Activated CD8-positive, alpha-beta memory T cell treated with anti-CD3 and anti-CD28 coated beads, Interleukin-2, amount 50 U/mL, for 4 hours (primary cell): Measurements from ENCODE around the gene SMU1.

ENCODE experiments used
- DNase-seq: peaks from one replicate; pipeline ENCODE4 v3.0.0-alpha.2; 2020

Gene SMU1

DNA sequence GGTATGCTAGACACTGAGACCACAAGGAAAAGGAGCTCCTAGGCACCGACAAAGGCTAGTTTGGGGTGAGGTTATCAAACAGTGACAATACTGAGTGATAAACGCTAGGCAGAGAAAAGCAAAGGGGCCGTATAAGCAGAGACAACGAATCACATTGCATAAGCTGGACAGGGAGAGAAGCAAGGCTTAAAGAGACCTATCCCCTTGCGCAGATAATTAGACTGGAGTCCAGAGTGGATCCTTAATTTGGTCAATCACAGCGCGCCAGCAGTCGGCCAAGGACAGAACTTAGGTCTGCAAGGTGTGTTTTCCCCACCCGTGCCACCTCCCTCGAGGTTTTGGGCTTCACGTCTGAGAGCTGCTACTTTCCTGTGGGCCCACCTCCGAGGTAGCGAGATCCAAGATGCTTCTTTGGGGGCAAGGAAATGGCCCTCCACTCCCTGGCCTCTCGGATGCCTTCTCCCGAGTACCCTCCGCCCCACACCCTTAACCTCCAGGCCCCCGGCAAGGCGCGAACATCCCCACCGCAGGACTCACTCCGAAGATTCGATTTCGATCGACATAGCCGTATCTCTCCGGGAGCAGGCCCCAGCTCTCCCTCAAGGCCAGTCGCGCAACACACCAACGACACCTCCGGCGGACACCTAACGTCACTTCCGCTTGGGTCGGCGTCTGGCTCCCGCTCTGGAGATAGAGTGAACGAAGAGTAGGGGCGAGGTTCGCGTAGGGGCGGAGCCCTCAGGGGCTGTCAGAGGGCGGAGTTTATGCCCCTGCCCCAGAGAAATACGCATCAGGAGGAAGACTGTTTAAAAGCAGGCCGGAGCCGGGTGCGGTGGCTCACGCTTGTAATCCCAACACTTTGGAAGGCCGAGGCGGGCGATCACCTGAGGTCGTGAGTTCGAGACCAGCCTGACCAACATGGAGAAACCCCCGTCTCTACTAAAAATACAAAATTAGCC lies at the start of gene SMU1:
SMU1 (minus strand) TSS at position 629 of the 959 bp plus-strand sequence; CDS start at position 563, 66 bp downstream.
- DNase-seq: peak; percentile 94

DNA sequence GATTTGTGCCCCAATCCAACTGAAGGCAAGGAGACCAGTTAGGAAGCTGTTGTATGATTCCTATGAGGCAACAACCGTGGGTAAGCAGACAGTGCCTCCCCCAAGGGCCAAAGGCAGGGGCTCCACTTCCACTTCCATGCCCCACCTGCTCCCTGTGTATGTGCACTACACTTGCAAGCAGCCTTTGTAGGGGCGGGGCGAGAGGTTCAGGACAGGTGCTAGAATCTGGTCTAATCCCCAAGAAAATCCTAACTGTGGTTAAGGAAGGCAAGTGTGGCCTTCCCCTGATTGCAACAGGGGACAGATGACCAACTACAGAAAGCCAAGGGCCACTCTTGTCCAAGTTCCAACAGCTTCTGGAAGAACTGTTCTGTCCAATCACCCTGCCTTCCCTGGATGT lies 49.0 kb upstream of the SMU1 start:
- DNase-seq: no peak

DNA sequence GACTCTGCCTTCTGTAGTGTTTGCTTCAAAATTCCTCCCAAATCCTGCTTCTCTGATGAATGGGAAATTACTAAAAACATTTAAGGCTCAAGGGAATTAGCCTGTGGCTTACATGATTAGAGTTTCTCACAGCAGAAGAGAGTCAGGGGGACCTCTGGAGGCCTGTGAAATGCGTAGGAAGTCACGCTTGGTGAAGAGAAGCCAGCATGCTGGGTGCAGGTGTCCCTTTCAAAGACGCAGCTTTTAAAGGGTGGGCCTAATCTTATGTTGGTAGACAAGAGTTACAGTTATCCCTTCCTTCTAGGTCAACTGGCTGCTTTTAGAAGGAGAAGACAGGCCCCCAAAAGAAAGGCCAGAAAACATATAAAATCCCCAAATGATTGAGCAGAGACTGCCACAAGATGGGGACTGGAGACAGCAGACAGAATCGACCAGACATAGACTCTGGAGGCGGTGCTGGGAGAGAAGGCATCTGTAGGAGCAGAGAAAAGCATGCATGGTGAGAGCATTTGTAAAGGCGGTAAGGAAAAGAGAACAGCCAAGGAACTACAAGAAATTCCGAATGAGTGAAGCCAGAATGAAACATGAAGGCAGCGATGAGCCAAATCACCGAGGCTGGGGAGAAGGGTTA lies 48.4 kb upstream of the SMU1 start:
- DNase-seq: no peak

DNA sequence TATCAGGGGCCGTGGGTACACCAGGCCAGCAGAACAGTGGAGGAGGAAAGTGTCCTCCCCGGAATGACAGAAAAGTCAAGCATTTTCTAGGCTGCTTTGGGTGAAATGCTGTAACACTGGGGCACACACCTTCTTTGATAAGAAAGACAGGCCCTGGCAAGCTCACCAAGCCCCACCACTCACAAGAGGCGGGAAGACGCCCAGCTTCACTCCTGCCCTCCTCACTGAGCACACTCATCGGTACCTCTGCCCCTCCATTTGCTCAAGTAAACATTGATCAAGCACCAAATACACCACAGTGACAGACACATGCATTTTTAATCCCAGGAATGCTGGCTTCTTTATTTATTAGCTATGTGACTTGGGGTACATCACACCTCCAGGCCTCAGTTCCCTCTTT lies 47.6 kb upstream of the SMU1 start:
- no peak for DNase-seq

DNA sequence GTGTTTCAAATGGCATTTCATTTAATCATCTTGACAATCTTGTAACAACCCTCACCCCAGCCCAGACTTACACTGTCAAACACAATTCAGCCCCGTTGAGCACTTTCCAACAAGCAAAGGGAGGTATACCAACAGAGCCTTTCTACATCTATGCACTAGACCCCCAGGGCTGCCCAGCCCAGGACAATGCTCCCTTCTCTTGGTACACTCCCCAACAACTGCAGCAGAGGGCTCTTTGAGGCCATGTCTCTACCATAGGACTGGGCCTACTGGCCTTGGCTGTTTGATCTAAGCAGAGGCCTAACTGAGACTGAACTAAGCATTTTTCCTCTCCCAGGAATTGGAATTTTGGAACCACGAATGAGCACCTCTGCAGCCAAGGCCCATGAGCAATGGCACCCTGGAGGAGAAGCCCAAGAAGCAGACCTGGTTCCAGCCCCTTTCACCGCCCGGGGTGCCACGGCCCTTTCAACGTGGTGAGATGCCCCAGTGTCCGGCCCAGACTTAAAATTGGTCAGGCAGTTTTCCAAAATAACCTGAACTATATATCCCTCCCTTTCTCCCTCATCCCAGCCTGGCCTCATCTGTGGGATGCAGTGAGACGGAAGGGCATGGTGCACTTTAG lies 47.0 kb upstream of the SMU1 start:
- DNase-seq: no peak

DNA sequence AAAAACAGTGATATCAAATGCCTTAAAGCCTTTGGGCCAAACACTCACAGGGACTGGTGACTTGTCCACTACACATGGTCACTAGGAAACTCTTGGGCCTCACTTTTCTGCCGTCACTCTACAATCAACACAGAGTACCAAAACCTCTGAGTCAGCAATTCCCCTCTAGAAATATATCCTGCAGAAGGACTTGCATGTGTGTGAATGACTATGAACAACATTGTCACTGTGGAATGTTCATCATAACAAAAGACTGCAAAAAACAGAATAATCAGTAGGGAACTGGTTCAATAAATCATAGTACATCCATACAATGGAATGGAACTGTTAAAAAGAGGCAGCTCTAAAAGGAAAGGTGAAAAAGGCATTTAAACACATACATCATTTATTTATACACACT lies 44.1 kb upstream of the SMU1 start:
- no peak for DNase-seq

- DNase-seq: no peak
Measured at GRCh38 chr9:33117796-33118195, 41.3 kb upstream of the SMU1 start.

- DNase-seq: no peak
Measured at GRCh38 chr9:33117306-33117705, 40.8 kb upstream of the SMU1 start.

DNA sequence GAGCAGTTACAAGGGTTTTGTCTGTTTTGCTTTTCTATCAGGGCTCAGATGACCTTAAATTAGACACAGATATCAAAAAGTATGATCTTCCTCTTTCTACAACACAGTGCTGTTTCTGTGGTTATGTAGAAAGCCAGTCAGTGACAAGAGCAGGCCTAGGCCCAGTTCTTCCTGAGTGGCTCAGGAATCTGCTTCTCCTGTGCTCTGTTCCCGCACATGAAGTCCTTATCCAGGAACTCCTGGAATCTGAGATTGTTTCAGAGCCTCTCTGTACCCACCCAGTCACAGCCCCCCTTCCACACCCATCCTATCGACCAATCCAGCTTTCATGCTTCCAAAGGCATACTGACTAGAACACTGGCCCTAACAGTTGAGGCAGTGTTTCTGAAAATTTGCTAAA lies 40.4 kb upstream of the SMU1 start:
- DNase-seq: no peak

DNA sequence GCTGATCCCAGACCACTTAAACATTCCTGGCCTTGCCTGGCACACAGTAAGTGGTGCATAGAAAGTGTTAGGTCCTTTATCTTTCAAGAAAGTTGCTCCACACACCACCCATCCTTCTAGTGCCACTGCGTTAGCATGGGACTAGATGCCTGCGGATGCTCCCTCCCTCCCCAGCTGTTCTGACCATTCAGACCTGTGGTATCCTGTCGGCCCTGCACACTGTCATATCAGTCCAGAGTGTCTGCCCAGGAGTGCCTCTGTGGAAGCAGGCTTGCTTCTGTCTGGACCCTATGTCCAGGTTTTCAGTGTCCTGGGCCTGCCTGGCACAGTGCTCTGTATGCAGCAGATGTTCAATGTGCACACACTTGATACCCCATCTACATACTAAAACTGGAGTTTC lies 38.3 kb upstream of the SMU1 start:
- DNase-seq: no peak

- no peak for DNase-seq
Measured at GRCh38 chr9:33113799-33114547, 37.5 kb upstream of the SMU1 start.

DNA sequence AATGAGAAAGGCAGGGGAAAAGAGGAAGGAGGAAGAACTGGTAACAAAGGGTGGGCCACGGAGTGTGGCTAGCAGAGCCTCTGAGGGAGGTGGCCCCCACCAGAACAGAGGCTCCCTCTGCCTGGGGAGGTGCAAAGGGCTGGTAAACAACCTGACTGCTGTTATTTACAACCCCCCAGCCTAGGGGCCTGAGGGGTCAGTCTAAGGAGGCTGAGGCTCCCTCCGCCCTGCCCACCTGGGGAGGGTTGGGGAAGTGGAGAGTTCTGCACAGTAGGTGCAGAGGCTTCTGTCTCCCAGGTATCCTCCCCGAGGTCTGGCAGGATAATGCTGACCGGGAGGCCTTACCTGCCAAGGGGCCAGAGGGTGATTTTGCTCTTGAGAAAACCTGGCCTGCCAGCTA lies 35.6 kb upstream of the SMU1 start:
- no peak for DNase-seq

GRCh38 chr9:33111631-33112030 lies 35.2 kb upstream of the SMU1 start:
- no peak for DNase-seq

- DNase-seq: no peak
Measured at GRCh38 chr9:33110686-33111085, 34.2 kb upstream of the SMU1 start.

DNA sequence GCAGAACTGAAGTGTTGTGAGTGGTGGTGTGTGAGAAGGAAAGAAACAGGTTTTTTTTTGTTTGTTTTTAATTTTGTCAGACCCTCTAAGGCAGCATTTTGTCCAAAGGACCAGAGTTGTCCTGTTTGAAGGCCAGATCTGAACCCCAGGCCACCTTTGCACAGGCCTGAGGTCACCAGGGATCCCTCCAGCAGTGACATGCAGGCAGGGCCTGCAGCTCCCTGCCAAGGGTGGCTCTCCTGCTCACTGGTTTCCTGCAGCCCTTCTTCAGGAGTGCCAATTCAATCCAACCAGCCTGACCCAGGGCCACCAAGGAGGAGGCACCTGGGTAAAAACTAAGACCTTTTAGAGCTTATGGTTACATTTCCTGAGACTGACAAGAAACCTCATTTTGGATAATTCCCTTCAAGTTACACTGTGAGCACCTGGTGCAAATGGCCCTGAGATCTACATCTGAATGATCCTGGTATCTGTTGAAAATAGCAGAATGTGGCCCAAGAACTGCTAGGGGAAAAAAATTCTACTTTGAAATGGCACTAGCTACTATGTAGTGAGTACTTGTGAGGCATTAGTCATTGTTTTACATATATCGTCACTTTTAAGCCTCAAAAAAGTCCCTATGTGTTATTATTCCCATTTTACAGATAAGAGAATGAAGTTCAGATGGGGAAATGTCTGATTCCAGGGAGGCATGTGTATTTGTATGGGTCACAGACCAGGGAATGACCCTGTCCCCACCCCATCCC lies 33.5 kb upstream of the SMU1 start:
- no peak for DNase-seq

DNA sequence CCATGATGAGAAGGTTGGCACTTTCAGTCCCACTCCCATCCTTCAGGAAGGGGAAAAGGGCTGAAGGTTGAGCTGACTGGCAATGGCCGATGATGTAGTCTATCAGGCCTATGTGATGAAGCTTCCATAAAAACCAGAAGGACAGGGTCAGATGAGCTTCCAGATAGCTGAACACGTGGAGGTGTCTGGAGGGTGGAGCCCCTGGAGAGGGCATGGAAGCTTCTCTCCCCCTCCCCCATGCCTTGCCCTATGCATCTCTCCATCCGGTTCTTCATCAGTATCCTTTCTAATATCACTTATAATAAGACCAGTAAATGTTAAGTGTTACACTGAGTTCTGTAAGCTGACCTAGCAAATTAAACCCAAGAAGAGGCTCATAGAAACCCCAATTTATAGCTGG lies 32.6 kb upstream of the SMU1 start:
- no peak for DNase-seq

- no peak for DNase-seq
Measured at GRCh38 chr9:33108472-33108871, 32.0 kb upstream of the SMU1 start.

DNA sequence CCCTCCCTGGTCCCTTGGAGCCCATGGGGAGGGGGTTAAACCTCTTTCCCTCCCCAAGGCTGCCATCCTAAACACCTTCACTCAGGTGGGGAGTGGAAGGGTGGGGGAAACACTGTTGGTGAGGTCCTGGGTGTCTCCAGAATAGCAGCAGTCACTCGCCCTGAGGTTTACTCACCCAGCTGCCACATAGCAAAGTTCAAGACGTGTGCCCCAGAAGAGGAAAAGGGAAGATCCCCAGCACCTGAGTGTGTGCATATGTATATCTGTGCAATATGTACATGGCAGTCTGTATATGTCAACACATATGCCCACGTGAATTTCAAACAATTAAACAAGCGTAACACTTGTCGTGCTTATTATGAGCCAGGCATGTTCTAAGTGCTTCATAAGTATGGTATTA lies 31.3 kb upstream of the SMU1 start:
- no peak for DNase-seq

DNA sequence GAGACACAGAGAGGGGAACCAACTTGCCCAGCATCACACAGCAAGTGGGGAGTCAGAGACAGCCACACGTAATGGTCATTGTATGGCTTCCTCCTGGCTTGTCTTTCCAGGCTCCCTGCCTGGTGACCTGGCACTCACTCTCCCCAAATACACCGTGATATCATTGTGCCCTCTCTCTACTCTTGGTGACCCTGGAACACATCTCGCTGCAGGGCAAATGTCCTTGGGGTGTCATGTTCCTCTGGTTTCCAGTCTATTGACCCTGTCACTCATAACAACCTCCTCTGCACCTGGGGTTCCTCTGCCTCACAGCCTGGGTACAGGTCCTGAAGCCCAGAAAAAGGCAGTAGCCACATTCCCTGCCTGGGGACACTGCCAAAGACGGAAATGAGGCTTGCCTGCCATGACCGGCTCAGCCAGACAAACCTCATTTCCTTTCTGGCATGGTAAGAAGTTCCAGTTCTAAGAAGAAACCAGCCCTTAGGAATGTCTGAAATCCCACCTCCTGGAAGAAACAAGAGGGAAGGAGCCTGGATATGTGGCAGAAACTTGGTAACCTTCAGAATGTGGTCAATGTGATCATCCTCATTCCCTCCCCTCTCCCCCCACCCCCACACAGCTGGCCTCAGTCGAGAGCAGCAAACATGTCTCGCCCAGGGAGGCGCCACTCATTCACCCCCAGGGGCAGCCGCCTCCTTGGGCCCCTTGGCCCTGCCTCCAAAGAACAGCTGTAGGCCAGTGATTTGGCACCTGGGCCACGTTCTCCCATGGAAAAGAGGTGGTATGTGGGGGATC lies 30.6 kb upstream of the SMU1 start:
- no peak for DNase-seq

GRCh38 chr9:33106372-33106771 lies 29.9 kb upstream of the SMU1 start:
- DNase-seq: no peak

- DNase-seq: no peak
Measured at GRCh38 chr9:33105959-33106358, 29.5 kb upstream of the SMU1 start.

DNA sequence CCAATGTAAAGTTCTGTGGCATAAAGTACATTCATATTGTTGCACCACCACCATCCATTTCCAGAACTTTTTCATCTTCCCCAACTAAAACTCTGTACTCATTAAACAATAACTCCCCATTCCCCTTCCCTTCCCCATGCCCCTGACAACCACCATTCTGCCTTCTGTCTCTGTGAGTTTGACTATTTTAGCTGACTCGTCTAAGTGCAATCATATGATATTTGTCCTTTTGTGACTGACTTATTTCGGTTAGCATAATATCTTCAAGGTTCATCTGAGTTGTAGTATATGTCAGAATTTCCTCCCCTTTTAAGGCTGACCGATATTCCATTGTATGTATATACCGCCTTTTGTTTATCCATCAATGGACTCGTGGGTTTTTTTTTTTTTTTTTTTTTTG lies 29.0 kb upstream of the SMU1 start:
- DNase-seq: no peak
